ENCODE data around the gene MGARP.

The MGARP gene

GRCh38 chr4:139282065-139282720 is 2.2 kb upstream of the MGARP start:
- CTCF ChIA-PET = interaction anchor here (0.7 to 3.4 kb wide), 6 partner anchors 10 to 862 kb away, joined by 3 to 20 read pairs (median 3); partner anchors contain the start of gene NAA15
- DNase-seq (ENCODE audit: extremely low spot score) = no peak
- TF ChIP-seq SP1 (IDR thresholded peaks at IDR 0.05) (no peak), L3MBTL2 (conservative IDR thresholded peaks at IDR 0.05) (no peak), BHLHE40 (IDR thresholded peaks at IDR 0.05; ENCODE audit: borderline replicate concordance) (no peak), FOXA1 (IDR thresholded peaks at IDR 0.05) (no peak), FOXM1 (IDR thresholded peaks at IDR 0.05; ENCODE audit: borderline replicate concordance) (no peak), ELF4 (IDR thresholded peaks at IDR 0.05) (no peak), ZNF384 (IDR thresholded peaks at IDR 0.05) (no peak), NFRKB (IDR thresholded peaks at IDR 0.05) (no peak), ARNT (IDR thresholded peaks at IDR 0.05) (no peak), HDGF (IDR thresholded peaks at IDR 0.05; ENCODE audit: borderline replicate concordance) (no peak), FOXK2 (IDR thresholded peaks at IDR 0.05) (no peak), TARDBP (IDR thresholded peaks at IDR 0.05) (no peak), SUZ12 (IDR thresholded peaks at IDR 0.05) (no peak), CTBP1 (IDR thresholded peaks at IDR 0.05; ENCODE audit: borderline replicate concordance) (no peak), PKNOX1 (IDR thresholded peaks at IDR 0.05) (no peak), LEF1 (IDR thresholded peaks at IDR 0.05; ENCODE audit: borderline replicate concordance) (no peak)
- POLR2A ChIA-PET = interaction anchor here (1.2 to 1.3 kb wide), 3 partner anchors 16 to 104 kb away, joined by 3 to 8 read pairs (median 6); partner anchors contain the start of genes ELF2 and NAA15

GRCh38 chr4:139278912-139279759 is 889 bp downstream of the MGARP start:
- ChIA-PET CTCF (interaction anchor here (3.4 kb wide), 1 partner anchor 17 kb away, joined by 20 read pairs; no protein-coding TSS in a partner anchor), POLR2A (interaction anchor here (1.1 to 2.6 kb wide), 7 partner anchors 17 to 195 kb away, joined by 3 to 17 read pairs (median 4); partner anchors contain the start of gene NAA15)
- DNase-seq (ENCODE audit: extremely low spot score) = peak; percentile 34
- no peak for TF ChIP-seq FOXA1 (IDR thresholded peaks at IDR 0.05)
- no peak for TF ChIP-seq PKNOX1 (IDR thresholded peaks at IDR 0.05)
- peak; percentile 55; the same call in 1 of the 2 replicates for TF ChIP-seq ZNF384 (IDR thresholded peaks at IDR 0.05)
- peak; percentile 37 for TF ChIP-seq L3MBTL2 (conservative IDR thresholded peaks at IDR 0.05)
- no peak for TF ChIP-seq HDGF (IDR thresholded peaks at IDR 0.05; ENCODE audit: borderline replicate concordance)
- no peak for TF ChIP-seq ELF4 (IDR thresholded peaks at IDR 0.05)
- no peak for TF ChIP-seq LEF1 (IDR thresholded peaks at IDR 0.05; ENCODE audit: borderline replicate concordance)

DNA sequence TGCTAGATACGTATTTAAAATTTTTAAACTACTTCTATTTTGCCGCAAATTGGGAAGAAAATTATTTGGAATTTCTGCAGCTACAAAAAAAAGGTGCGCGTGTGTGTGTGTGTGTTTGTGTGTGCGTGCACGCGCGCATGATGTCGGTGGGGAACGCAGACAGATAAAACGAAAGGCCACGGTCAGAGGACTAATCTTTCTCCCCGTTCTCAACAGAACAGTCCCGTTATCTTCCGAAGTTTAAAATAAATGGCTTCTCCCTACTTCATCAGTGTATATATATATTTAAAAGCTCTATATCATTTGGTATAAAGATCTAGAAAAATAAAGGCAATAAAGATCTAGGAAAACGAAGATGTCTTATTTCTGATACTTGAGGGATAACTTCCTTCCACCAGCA is 1.5 kb downstream of the MGARP start:
- ChIA-PET CTCF (interaction anchor here (0.8 kb wide), 1 partner anchor 18 kb away, joined by 3 read pairs; no protein-coding TSS in a partner anchor), POLR2A (no interaction called here)
- TF ChIP-seq SUZ12 (IDR thresholded peaks at IDR 0.05) (no peak), BHLHE40 (IDR thresholded peaks at IDR 0.05; ENCODE audit: borderline replicate concordance) (no peak), ZNF384 (IDR thresholded peaks at IDR 0.05) (no peak), HDGF (IDR thresholded peaks at IDR 0.05; ENCODE audit: borderline replicate concordance) (no peak), FOXK2 (IDR thresholded peaks at IDR 0.05) (no peak), LEF1 (IDR thresholded peaks at IDR 0.05; ENCODE audit: borderline replicate concordance) (no peak), L3MBTL2 (conservative IDR thresholded peaks at IDR 0.05) (no peak; the same call in 1 of the 2 replicates), ARNT (IDR thresholded peaks at IDR 0.05) (no peak)
- DNase-seq (ENCODE audit: extremely low spot score) = no peak

DNA sequence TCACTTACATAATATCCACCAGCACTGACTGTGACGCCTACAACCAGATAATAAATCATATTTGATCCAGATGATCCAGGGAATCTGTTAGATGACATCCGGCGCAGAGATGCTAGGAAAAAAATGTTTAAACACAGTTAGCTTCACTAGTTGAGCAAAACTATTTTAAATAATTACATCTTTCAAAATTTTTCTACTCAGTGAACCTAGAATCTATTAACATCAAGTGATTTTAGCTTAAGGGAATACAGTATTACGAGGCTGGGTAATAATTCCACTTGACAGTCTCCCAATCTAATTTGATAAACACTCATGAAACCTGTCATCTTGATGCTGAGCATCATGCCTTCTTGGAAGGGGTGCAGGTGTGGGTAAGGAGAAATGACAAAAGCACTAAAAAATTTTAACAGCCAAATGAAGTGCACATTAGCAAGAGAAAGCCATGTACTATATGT is 4.7 kb downstream of the MGARP start:
- CTCF ChIA-PET = interaction anchor here (1.6 to 1.9 kb wide), 3 partner anchors 10 to 21 kb away, joined by 4 to 7 read pairs (median 4); no protein-coding TSS in a partner anchor
- no peak for DNase-seq (ENCODE audit: extremely low spot score)
- TF ChIP-seq FOXA1 (IDR thresholded peaks at IDR 0.05) (no peak), PKNOX1 (IDR thresholded peaks at IDR 0.05) (0 out of 2 replicates have a peak, but pooled peaks have one; percentile 26)
- POLR2A ChIA-PET = interaction anchor here (1.2 to 1.3 kb wide), 2 partner anchors 26 to 98 kb away, joined by 4 to 5 read pairs; partner anchors contain the start of genes ELF2 and NAA15

DNA sequence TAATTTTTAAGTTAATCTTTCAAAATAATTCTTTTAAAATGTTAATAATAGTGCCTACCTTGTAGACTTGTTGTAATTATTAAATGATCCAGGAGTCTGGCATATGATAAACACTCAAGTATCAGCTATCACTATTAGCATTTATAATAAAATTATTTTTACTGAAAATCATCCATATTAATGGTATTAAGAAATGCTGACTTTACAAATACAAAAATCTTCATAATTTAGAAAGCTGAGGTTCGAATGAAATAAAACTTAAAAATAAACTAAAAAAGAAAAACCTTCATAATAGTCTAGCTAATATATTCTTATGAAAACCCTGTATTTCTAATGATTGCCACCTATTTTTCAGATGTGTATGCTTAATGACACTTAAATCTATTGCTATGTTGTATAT is 5.2 kb downstream of the MGARP start:
- POLR2A ChIA-PET = interaction anchor here (1.2 to 1.3 kb wide), 2 partner anchors 27 to 98 kb away, joined by 4 to 5 read pairs; partner anchors contain the start of genes ELF2 and NAA15
- no peak for DNase-seq (ENCODE audit: extremely low spot score)
- CTCF ChIA-PET = interaction anchor here (1.7 to 1.9 kb wide), 2 partner anchors 9 to 10 kb away, joined by 4 read pairs; no protein-coding TSS in a partner anchor
- no peak for TF ChIP-seq SP1 (IDR thresholded peaks at IDR 0.05)
- TF ChIP-seq SUZ12 (IDR thresholded peaks at IDR 0.05) = no peak
- no peak for TF ChIP-seq ZNF384 (IDR thresholded peaks at IDR 0.05)
- TF ChIP-seq ARNT (IDR thresholded peaks at IDR 0.05) = no peak
- no peak for TF ChIP-seq L3MBTL2 (conservative IDR thresholded peaks at IDR 0.05)
- TF ChIP-seq ELF4 (IDR thresholded peaks at IDR 0.05) = no peak

- ChIA-PET POLR2A (no interaction called here), CTCF (no interaction called here)
- no peak for DNase-seq (ENCODE audit: extremely low spot score)
- TF ChIP-seq ELF4 (IDR thresholded peaks at IDR 0.05) = no peak
- TF ChIP-seq HDGF (IDR thresholded peaks at IDR 0.05; ENCODE audit: borderline replicate concordance) = no peak
- TF ChIP-seq SUZ12 (IDR thresholded peaks at IDR 0.05) = no peak
- TF ChIP-seq FOXM1 (IDR thresholded peaks at IDR 0.05; ENCODE audit: borderline replicate concordance) = no peak
- TF ChIP-seq PKNOX1 (IDR thresholded peaks at IDR 0.05) = no peak
- no peak for TF ChIP-seq ARNT (IDR thresholded peaks at IDR 0.05)
- TF ChIP-seq BHLHE40 (IDR thresholded peaks at IDR 0.05; ENCODE audit: borderline replicate concordance) = no peak
- TF ChIP-seq L3MBTL2 (conservative IDR thresholded peaks at IDR 0.05) = no peak
- no peak for TF ChIP-seq CTBP1 (IDR thresholded peaks at IDR 0.05; ENCODE audit: borderline replicate concordance)
- TF ChIP-seq NFRKB (IDR thresholded peaks at IDR 0.05) = no peak
- no peak for TF ChIP-seq ZNF384 (IDR thresholded peaks at IDR 0.05)
- TF ChIP-seq SP1 (IDR thresholded peaks at IDR 0.05) = no peak
- no peak for TF ChIP-seq FOXA1 (IDR thresholded peaks at IDR 0.05)
- no peak for TF ChIP-seq LEF1 (IDR thresholded peaks at IDR 0.05; ENCODE audit: borderline replicate concordance)
- TF ChIP-seq TARDBP (IDR thresholded peaks at IDR 0.05) = no peak
- TF ChIP-seq FOXK2 (IDR thresholded peaks at IDR 0.05) = no peak
Observed at GRCh38 chr4:139273835-139274234, 6.2 kb downstream of the MGARP start.

All from HEK293T (cell line).